ENCODE data around the gene KASH5. TPM values are rescaled to one million over a fixed set of nuclear protein-coding genes. Genes with fewer than 3 reads are reported as not detected.
"Not testable (repeated sequence)": the region's sequence is repeated elsewhere in the genome, so short reads cannot be mapped to it uniquely, and the experiment has no call there.

KASH5 gene
- polyA plus RNA-seq, 1 donor = not detected

GRCh38 chr19:49455773-49456172, 67.7 kb downstream of the KASH5 start:
- peak; percentile 85 for DNase-seq (ENCODE audit: low read depth)

GRCh38 chr19:49456326-49456725, 68.3 kb downstream of the KASH5 start:
- DNase-seq (ENCODE audit: low read depth) = no peak

- no peak for DNase-seq (ENCODE audit: low read depth)
Observed at GRCh38 chr19:49458567-49458903, 70.5 kb downstream of the KASH5 start.

GRCh38 chr19:49459388-49459787, 71.3 kb downstream of the KASH5 start:
- DNase-seq (ENCODE audit: low read depth) = no peak

GRCh38 chr19:49461130-49461529, 73.1 kb downstream of the KASH5 start:
- not testable (repeated sequence) for DNase-seq (ENCODE audit: low read depth)

GRCh38 chr19:49461656-49462055, 73.6 kb downstream of the KASH5 start:
- no peak for DNase-seq (ENCODE audit: low read depth)

GRCh38 chr19:49462492-49462891, 74.4 kb downstream of the KASH5 start:
- no peak for DNase-seq (ENCODE audit: low read depth)

GRCh38 chr19:49463960-49464740, 76.1 kb downstream of the KASH5 start:
- DNase-seq (ENCODE audit: low read depth) = no peak

GRCh38 chr19:49465371-49465770, 77.3 kb downstream of the KASH5 start:
- DNase-seq (ENCODE audit: low read depth) = no peak

Other genes starting within 250 kb of the KASH5 start
- gene HRC, start 232.9 kb upstream of the KASH5 start, polyA plus RNA-seq (ENCODE audit: insufficient read length) = 178 TPM
- 32.7 TPM for gene TRPM4, start 230.5 kb upstream of the KASH5 start, polyA plus RNA-seq (ENCODE audit: insufficient read length)
- gene SLC6A16, start 63.1 kb upstream of the KASH5 start, polyA plus RNA-seq (ENCODE audit: insufficient read length) = 1.0 TPM
- 19.9 TPM for gene CD37, start 52.8 kb upstream of the KASH5 start, polyA plus RNA-seq (ENCODE audit: insufficient read length)
- gene TEAD2, start 25.8 kb upstream of the KASH5 start, polyA plus RNA-seq (ENCODE audit: insufficient read length) = 54.4 TPM
- gene DKKL1, start 24.4 kb upstream of the KASH5 start, polyA plus RNA-seq (ENCODE audit: insufficient read length) = 2.4 TPM
- gene PTH2, start 35.2 kb downstream of the KASH5 start, polyA plus RNA-seq (ENCODE audit: insufficient read length) = not detected
- gene GFY, start 37.1 kb downstream of the KASH5 start, polyA plus RNA-seq (ENCODE audit: insufficient read length) = 0.09 TPM
- gene SLC17A7, start 53.3 kb downstream of the KASH5 start, polyA plus RNA-seq (ENCODE audit: insufficient read length) = 1.2 TPM
- 43.1 TPM for gene PIH1D1, start 63.6 kb downstream of the KASH5 start, polyA plus RNA-seq (ENCODE audit: insufficient read length)
- gene ALDH16A1, start 65.0 kb downstream of the KASH5 start, polyA plus RNA-seq (ENCODE audit: insufficient read length) = 10.1 TPM
- 3.2 TPM for gene FLT3LG, start 86.0 kb downstream of the KASH5 start, polyA plus RNA-seq (ENCODE audit: insufficient read length)
- 5,065 TPM for gene RPL13A, start 99.4 kb downstream of the KASH5 start, polyA plus RNA-seq (ENCODE audit: insufficient read length)
- 3,524 TPM for gene RPS11, start 108.2 kb downstream of the KASH5 start, polyA plus RNA-seq (ENCODE audit: insufficient read length)
- gene FCGRT, start 124.4 kb downstream of the KASH5 start, polyA plus RNA-seq (ENCODE audit: insufficient read length) = 162 TPM
- 59.8 TPM for gene RCN3, start 139.8 kb downstream of the KASH5 start, polyA plus RNA-seq (ENCODE audit: insufficient read length)
- 56.5 TPM for gene NOSIP, start 192.3 kb downstream of the KASH5 start, polyA plus RNA-seq (ENCODE audit: insufficient read length)
- 0.42 TPM for gene PRRG2, start 193.1 kb downstream of the KASH5 start, polyA plus RNA-seq (ENCODE audit: insufficient read length)
- 17.4 TPM for gene PRR12, start 202.9 kb downstream of the KASH5 start, polyA plus RNA-seq (ENCODE audit: insufficient read length)

Measured in forelimb muscle (tissue), 1 donor.